ENCODE data around the gene GTPBP6. TPM values are rescaled to one million over a fixed set of nuclear protein-coding genes. Genes with fewer than 3 reads are reported as not detected.

The GTPBP6 gene
- total and polyA plus RNA-seq, 7 donors: 48.1 to 63.4 (median 50.0) TPM

DNA sequence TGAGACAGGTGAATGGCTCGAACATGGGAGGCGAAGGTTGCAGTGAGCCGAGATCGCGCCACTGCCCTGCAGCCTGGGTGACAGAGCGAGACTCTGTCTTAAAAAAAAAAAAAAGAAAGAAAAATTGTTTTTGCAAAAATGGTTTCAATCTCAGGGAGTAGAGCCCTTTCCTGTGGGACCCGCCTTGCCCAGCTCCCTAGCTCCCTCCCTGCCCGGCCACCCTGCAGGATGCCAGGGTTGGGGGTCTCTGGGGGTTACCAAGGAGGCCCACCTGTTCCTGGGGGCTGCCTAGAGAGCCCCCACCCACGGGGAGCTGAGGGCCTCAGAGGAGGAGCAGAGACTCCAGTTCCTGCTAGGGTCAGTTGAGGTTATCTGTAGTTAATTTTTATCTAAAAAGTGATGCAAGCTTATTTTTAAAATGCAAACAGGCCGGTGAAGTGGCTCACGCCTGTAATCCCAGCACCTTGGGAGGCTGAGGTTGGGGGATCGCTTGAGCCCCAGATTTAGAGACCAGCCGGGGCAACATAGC is 56.2 kb downstream of the GTPBP6 start:
- intact Hi-C loops (cut with DNase I): no loop called here
- no peaks in the 10 kb centered on the region for H3K4me1 ChIP-seq
- no peak overlapping the region for H3K4me3 ChIP-seq
- peaks cover 0 to 5% (median 3%) of the 10 kb centered on the region in 3 donors for H3K27me3 ChIP-seq (ENCODE audit: insufficient read depth in 3 of 3, low read length in 2 of 3)
- no peak overlapping the region for H3K27ac ChIP-seq
- ATAC-seq (no peak), DNase-seq (peak in 1 of 2 donors; percentile 25)
- WGBS, 3 donors: 79 to 87% (median 83%) methylated on average over 13 of the region's 13 CpGs
- H3K36me3 ChIP-seq (ENCODE audit: insufficient read depth in 1 of 2, low read depth in 1 of 2): no peaks in the 10 kb centered on the region
- no peaks in the 10 kb centered on the region for H3K9me3 ChIP-seq
- TF ChIP-seq, protein P1, sequence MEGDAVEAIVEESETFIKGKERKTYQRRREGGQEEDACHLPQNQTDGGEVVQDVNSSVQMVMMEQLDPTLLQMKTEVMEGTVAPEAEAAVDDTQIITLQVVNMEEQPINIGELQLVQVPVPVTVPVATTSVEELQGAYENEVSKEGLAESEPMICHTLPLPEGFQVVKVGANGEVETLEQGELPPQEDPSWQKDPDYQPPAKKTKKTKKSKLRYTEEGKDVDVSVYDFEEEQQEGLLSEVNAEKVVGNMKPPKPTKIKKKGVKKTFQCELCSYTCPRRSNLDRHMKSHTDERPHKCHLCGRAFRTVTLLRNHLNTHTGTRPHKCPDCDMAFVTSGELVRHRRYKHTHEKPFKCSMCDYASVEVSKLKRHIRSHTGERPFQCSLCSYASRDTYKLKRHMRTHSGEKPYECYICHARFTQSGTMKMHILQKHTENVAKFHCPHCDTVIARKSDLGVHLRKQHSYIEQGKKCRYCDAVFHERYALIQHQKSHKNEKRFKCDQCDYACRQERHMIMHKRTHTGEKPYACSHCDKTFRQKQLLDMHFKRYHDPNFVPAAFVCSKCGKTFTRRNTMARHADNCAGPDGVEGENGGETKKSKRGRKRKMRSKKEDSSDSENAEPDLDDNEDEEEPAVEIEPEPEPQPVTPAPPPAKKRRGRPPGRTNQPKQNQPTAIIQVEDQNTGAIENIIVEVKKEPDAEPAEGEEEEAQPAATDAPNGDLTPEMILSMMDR (IDR thresholded peaks at IDR 0.05): no peak

DNA sequence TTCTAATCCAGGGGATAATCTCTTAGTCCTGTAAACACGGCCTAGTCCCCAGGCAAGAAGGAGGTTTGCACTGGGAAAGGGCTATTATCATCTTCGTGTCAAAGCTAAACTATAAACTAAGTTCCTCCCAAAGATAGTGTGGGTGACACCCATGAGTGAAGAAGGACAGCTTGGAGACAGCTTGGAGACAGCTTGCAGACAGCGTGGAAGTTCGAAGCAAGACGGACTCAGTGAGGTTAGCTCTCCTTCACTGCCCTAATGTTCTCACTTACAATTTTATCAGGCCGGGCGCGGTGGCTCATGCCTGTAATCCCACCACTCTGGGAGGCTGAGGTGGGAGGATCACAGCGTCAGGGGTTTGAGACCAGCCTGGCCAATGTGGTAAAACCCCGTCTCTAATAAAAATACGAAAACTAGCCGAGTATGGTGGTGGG is 56.7 kb downstream of the GTPBP6 start:
- no peaks in the 10 kb centered on the region for H3K4me1 ChIP-seq
- no peak for ATAC-seq
- peak in 1 of 2 donors; percentile 13 for DNase-seq
- no peak overlapping the region for H3K4me3 ChIP-seq
- H3K36me3 ChIP-seq (ENCODE audit: insufficient read depth in 1 of 2, low read depth in 1 of 2): no peaks in the 10 kb centered on the region
- TF ChIP-seq, protein P1 (IDR thresholded peaks at IDR 0.05): no peak
- H3K27me3 ChIP-seq (ENCODE audit: insufficient read depth in 3 of 3, low read length in 2 of 3): peaks cover 0 to 10% (median 3%) of the 10 kb centered on the region in 3 donors
- intact Hi-C loops (cut with DNase I): no loop called here
- WGBS, 3 donors: 63 to 83% (median 75%) methylated on average over 12 of the region's 12 CpGs
- no peak overlapping the region for H3K27ac ChIP-seq
- no peaks in the 10 kb centered on the region for H3K9me3 ChIP-seq

DNA sequence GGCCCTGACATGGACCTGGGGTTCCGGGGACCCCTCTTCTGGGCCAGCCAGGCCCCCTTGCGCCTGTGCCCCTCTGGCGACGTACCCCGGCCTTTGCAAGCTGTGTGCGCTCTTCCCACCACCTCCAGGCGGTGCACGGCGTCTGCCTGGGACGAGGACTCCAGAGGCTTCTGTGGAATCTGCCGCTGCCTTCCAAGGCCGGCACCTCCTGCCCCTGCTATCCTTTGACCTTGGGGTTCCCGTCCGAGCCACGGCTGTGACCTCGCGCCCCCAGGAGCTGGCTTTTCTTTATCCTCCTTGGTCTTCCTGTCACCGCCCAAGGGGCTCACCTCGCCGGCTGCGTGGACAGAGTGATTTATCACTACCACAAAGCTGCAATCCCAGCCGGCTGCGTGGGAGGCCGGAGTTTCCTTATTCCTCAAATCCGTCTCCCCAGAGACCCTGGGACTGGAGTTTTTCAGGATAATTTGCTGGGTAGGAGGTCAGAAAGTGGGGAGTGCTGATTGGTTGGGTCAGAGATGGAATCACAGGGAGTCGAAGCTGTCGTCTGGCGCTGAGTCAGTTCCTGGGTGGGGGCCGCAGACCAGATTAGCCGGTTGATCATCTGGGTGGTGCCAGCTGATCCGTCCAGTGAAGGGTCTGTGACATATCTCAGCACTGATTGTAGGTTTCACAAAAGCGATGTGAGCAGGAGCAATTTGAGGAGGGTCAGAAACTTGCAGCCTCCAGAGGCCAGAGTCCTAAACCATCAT is 57.3 kb downstream of the GTPBP6 start:
- ATAC-seq: no peak
- Histone ChIP-seq H3K4me1 (no peaks in the 10 kb centered on the region), H3K4me3 (no peak overlapping the region), H3K9me3 (no peaks in the 10 kb centered on the region), H3K36me3 (ENCODE audit: insufficient read depth in 1 of 2, low read depth in 1 of 2) (no peaks in the 10 kb centered on the region), H3K27ac (no peak overlapping the region), H3K27me3 (ENCODE audit: insufficient read depth in 3 of 3, low read length in 2 of 3) (peaks cover 0 to 10% (median 3%) of the 10 kb centered on the region in 3 donors)
- WGBS, 3 donors: 34 to 50% (median 40%) methylated on average over 32 of the region's 32 CpGs
- TF ChIP-seq, protein P1 (IDR thresholded peaks at IDR 0.05): no peak
- intact Hi-C loops (cut with DNase I): no loop called here
- peak in 1 of 2 donors; percentile 46 for DNase-seq

DNA sequence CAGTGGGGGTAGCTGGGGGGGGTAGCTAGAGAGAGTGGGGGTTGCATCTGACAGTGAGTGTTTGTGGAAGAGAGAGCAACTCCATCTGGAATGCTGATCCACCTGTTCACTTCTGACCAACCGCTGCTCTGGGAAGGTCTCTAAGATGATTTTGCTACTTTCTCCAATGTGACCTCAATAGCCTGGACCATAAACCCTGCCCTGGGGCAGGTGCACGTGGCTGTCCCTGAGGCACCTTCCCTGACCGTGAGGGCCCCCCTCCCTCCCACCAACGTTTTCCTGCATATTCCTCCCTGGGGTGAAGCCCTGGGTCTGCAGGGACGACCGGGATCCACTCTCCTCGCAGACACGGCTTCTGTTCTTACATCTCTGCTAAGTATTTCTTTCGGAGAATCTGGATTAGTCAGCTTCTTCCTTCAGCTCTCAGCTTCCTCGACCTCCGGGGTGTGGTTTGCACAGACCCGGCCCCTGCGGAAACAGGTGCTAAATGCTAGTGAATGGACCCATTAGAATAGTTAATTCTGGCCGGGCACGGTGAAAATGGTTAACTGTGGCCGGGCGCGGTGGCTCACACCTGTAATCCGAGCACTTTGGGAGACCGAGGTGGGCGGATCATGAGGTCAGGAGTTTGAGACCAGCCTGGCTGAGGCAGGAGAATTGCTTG is 58.8 kb downstream of the GTPBP6 start:
- DNase-seq (peak in 1 of 2 donors; percentile 18), ATAC-seq (no peak)
- peaks cover 0 to 10% (median 5%) of the 10 kb centered on the region in 3 donors for H3K27me3 ChIP-seq (ENCODE audit: insufficient read depth in 3 of 3, low read length in 2 of 3)
- H3K4me1 ChIP-seq: no peaks in the 10 kb centered on the region
- no peak overlapping the region for H3K27ac ChIP-seq
- WGBS, 3 donors: 41 to 49% (median 45%) methylated on average over 21 of the region's 21 CpGs
- no peaks in the 10 kb centered on the region for H3K36me3 ChIP-seq (ENCODE audit: insufficient read depth in 1 of 2, low read depth in 1 of 2)
- no peaks in the 10 kb centered on the region for H3K9me3 ChIP-seq
- TF ChIP-seq, protein P1 (IDR thresholded peaks at IDR 0.05): no peak
- no peak overlapping the region for H3K4me3 ChIP-seq
- intact Hi-C loops (cut with DNase I): no loop called here

All from psoas muscle (tissue), 8 donors.